GM18868 (cell line): ENCODE data around the gene ADPGK.
"Not testable (repeated sequence)": the region's sequence is repeated elsewhere in the genome, so short reads cannot be mapped to it uniquely, and the experiment has no call there.

Experiments
- ATAC-seq: cut with Tn5 transposase; IDR thresholded peaks from one replicate; pipeline ENCODE4 v1.9.1; 2021; ENCODE audit warnings: mild to moderate bottlenecking, moderate library complexity; ENCODE audit not compliant: unreplicated experiment

The ADPGK gene

DNA sequence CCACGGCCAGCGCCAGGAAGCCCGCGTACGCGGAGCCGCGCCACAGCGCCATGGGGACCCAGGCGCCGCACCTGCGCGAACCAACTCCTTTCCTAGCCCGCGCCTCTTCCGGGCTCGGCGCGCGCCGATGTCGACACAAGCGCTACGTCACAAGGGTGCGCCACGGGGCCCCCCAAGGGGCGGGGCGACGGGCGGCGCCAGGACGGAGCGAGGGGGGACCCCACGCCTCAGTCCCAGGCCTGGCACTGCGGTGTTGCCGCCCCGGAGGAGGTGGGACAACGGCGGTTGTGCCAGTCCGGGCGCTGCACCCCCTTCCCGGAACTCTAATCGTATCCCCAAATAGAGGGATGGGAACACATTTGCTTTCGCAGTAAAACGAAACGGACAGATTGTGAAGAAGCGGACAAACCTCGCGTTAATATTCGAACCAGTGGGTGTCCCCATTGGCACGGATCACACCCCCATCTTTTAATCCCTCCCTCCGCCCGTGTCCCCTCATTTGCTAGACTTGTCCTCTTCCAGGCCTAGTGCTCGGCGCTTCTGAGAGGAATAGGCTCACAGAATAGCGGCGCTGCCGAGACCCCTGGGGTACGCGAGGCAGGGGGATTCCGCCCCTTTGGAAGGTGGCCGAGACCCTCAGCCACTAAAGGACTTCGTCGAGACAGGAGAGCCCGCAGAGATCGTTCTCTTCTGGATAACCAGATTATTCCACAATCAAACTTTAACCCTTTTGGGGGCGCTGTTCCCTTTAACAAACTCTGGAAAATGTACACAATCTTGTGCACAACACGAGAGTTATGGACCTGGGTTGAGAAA, at the start of gene ADPGK:
Gene ADPGK (minus strand): TSS at position 119 of the 816 bp plus-strand sequence. CDS start 67 bp downstream, at position 52.
- peak; percentile 67 for ATAC-seq

DNA sequence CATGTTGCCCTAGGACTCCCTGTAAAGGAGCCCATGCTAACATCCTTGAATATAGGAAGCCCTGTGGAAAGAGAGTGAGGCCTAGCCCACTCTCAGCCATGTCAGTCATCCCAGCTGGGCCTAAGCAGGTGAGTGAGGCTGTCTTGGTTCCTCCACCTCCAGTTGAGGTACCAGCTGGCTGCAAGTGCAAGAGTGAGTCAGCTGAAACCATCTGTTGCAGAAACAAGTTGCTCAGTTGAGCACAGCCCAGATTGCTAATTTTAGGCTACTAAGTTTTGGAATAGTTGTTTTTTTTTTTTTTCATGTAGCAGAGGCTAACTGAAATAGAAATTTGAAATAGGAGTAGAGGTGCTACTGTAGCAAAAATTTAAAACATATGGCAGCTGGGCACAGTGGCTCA, 43.7 kb upstream of the ADPGK start:
- no peak for ATAC-seq

DNA sequence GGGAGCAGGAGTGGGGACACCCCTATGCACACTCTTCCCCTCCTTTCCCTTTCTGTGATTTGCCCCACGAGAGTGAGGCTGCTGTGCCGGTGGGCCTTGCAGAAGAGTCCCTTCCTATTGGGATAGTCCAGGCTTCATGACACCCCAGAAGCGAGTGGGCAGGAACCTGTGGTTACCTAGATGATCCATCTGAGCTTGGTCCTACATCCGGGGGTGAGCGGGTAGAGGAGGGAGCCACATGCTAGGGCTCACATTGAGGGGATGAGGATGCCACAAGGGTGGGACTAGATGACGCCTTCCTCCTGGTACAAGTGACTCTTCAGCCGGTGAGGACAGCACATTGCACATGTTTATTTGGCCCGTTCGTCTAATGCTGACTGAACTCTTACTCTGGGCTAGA, 43.1 kb upstream of the ADPGK start:
- ATAC-seq, result no peak

DNA sequence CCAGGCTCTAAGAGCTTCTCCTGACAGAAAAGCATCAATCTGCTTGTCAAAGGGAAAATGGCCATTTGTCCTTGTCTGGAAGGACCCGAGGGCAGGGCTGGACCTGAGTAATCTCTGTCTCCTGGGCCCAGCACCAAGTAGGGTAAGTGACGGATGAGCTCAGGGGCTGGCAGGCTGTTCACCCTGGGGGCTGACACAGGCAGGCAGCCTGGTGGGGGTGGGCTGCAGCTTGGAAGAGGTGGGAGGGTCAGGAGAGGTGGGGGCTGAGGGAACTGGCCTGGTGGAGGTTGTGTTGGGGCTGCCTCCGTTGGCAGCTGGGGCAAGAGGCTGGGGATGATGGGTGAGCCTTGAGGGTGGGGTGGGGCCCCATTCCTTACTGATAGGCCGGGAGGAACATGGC, 42.3 kb upstream of the ADPGK start:
- no peak for ATAC-seq

DNA sequence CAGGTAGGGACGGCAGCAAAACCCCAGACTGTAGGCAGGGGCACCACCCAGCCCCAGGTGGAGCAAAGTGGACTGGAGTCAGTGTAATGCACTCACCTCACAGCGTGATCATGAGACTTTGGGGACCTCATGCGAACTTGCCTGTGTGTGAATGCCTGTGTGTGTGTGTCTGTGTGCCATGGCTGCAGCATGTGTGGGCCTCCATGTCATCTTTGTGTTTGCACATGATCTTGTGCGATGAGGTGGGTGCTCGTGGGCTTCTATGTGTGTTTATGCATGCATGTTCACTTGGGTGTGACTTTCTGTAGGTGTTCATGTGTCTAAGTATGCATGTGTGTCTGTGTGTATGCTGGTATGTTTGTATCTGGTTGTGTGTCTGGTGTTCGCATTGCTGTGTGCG, 41.2 kb upstream of the ADPGK start:
- no peak for ATAC-seq

DNA sequence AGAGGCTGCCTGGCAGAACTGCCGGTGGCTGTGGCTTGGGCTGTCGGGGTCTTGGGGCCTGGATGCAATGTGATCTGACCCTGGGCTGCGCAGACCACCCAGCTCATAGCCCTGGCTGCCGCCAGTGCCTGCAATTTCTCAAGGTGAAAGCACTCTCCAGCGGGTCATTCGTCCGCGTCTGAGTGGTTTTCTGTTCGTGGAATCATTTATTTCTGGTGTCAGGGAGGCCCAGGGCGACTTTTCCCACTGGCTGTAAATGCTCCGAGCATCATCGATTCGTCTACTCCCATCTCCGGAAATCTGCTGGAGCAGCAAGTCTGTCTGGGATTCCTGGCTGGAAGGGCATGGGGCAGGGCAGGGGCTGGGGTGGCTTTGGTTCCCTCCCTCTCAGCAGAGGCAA, 40.6 kb upstream of the ADPGK start:
- no peak for ATAC-seq

DNA sequence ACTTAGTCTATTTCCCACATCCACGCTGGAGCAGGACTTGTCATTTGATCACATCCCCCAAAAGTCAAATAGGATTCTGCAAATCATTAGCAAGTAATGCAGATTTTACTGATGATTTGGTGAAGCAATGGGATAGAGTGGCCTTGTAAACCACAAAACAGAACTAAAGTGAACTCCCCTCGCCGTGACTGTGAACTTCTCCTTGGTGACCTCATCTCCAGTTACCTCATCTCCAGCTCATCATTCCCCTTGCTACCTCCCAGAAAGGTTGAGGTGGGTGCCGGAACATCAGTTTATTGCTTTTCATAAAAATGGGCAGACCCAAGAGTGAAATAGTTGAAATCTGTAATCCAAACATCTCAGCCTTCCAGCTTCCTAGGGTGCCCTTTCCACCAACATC, 36.7 kb upstream of the ADPGK start:
- ATAC-seq, result no peak

DNA sequence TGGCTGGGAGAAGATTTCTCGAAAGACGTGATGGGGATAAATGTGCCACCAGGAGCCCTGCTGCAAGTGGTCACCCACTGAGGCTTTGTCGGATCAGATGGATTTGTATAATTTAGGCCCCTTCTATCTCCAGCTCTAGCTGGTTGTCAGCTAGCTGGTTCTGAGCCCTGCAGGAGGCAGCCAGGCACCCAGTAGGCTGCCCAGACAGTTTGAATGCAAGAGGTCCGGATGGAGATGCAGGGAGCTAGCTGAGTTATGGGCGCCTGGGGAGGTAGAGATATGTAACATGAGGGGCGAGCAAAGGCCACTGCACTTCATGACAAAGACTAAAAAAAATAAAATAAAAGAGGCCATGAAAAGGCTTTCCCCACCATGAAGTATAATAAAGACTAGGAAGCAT, 35.1 kb upstream of the ADPGK start:
- ATAC-seq, result no peak

DNA sequence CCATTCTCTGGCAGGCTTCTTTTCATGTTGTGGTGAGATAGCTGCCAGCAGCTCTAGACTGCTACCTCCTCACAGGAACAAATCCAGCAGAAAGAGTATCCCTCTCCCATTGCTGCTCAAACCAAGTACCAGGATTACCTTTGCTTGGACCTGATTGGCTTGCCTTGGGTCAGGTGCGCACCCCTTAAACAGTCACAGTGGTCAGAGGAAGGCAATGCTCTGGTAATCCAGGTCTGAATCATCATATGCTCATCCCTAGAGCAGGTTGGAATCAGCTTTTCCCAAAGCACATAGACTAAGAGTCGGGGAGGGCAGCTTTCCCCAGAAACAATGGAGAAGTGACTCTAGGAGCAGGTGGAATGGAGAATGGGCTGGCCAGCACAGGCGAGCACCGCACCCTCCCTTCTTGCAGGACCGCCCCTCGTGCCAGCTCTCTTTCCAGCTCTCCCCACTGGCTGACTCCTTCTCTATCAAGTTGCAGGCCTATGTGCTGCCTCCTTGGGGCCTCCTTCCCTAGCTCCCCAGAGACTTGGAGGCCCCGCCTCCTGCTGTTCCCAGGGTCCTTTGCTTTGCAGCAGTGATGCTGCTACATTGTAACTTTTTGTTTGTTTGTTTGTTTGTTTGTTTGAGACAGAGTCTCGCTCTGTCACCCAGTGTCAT, 29.9 kb upstream of the ADPGK start:
- no peak for ATAC-seq

DNA sequence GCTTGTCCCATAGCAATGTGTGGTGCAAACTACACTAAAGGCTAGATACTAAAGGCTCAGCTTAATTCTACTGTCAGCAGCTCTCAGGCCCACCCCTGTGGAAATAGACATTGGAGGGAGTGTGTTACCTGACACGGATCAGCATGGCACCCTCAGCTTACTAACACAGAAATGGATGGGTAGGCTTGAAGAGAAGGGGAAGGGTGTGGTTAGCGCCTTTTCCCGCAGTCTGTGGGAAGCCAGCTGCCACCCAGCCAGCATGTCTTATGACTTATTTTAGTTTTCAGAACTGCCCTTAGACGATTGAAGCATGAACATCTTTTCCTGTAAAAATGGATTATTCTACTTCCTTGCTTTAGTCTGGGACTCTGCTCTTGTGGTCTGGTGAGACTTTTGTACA, 25.8 kb upstream of the ADPGK start:
- ATAC-seq, result no peak

DNA sequence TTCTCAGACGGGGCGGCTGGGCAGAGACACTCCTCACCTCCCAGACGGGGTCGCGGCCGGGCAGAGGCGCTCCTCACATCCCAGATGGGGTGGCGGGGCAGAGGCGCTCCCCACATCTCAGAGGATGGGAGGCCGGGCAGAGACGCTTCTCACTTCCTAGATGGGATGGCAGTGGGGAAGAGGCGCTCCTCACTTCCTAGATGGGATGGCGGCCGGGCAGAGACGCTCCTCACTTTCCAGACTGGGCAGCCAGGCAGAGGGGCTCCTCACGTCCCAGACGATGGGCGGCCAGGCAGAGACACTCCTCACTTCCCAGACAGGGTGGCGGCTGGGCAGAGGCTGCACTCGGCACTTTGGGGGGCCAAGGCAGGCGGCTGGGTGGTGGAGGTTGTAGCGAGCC, 23.8 kb upstream of the ADPGK start:
- ATAC-seq, result not testable (repeated sequence)

DNA sequence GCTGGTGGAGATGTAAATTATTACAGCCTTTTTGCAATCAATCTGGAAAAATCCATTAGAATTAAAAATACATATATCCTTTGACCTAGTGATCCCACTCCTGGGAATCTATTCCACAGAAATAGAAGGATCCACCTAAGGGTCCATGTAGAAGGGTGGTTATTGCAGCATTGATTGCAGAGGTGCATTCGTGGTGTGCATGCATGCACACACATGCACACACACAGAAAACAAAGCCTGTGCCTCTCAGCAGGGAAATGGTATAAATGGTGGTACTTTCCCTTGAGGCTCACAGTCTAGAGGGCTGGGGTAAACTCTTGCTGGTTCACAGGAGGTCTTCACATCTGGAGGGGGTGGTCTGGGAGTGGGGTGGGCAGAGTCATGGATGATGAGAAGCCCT, 19.4 kb upstream of the ADPGK start:
- ATAC-seq, result no peak

DNA sequence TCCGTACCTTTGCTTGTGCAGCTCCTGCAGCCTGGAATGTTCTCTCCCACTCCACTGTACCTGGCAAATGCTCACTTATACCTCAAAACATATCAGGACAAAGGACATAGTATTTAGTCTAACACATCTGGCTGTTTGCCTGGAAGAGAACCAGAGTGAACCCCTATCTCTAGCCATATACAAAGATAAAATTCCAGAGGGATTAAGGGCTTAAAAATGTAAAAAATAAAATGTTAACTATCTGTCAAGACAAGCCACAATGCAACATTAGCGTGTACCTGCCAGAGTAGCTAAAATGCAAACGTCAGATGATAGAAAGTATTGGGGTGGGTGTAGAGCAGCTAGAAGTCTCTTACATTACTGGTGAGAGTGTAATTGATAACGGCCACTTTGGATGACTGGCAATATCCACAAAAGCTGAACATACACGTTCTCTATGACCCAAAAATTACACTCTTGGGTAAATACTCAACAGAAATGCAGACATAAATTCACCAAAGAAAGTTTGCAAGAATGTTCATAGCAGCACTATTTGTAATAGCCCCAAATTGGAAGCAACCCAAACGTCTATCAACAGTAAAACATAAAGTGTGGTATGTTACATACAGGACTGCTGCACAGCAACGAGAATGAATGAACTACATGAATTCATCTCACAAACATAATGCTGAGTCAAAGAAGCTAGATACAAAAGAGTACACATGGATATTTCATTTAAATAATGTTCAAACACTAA, 18.2 kb upstream of the ADPGK start:
- ATAC-seq, result no peak

DNA sequence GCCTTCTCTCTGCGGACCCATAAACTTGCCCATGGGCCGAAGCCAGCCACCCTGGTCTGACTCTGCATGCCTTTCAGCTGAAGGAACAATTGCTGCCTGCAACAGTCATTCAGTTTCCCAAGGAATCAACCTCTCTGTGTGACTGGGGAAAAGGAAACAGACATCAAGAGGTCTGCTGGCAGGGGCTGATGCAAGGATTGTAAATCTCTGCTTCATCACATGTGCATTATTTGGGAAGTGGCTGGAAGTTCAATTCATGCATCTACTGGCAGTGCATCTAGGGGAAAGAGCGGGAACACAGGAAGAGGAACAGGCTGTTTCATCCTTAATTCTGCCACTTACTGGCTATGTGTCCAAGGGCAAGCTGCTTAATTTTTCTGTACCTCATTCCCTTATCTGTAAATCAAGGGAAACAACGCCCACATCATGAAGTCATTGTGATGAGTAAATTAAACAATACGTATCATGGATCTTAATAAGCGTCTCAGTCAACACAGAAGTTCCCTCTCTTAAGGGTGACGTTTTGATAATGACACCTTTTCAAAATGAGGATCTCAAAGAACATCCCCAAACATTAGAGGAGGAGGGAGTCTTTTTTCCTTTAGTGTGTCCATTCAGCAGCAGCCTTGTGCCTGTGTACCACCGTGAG, 17.4 kb upstream of the ADPGK start:
- no peak for ATAC-seq

DNA sequence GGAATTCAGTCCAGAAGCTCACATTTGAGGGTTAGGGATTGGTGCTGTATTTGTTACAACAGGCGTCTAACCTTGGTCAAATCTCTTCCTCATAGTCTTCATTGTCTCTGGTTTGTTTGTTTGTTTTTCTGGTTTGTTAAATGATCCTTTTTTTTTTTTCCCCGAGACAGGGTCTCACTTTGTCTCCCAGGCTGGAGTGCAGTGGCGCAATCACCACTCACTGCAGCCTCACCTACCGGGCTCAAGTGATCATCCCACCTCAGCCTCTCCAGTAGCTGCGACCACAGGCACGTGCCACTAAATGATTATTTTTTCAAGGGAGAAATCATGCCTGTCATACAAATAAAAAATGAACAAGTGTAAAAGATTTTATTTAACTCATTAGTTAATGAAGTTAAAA, 14.3 kb upstream of the ADPGK start:
- no peak for ATAC-seq

DNA sequence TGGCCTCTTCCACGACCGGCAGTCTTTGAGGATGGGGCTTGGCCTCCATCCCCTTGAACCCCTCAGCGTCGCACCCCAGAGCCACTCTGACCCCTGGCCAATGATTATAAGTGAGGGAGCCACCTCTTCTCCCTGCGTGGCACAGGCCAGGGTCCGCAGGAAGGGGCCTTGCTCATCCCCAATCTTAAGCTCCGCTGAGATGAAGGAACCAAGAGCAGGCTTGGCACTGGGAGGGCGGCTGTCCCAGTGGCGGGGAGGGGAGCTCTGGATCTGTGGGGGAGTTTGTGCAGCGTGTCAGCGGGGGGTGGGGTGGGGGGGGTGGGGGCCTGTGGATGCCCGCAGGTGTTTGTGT, 13.8 kb upstream of the ADPGK start:
- no peak for ATAC-seq

DNA sequence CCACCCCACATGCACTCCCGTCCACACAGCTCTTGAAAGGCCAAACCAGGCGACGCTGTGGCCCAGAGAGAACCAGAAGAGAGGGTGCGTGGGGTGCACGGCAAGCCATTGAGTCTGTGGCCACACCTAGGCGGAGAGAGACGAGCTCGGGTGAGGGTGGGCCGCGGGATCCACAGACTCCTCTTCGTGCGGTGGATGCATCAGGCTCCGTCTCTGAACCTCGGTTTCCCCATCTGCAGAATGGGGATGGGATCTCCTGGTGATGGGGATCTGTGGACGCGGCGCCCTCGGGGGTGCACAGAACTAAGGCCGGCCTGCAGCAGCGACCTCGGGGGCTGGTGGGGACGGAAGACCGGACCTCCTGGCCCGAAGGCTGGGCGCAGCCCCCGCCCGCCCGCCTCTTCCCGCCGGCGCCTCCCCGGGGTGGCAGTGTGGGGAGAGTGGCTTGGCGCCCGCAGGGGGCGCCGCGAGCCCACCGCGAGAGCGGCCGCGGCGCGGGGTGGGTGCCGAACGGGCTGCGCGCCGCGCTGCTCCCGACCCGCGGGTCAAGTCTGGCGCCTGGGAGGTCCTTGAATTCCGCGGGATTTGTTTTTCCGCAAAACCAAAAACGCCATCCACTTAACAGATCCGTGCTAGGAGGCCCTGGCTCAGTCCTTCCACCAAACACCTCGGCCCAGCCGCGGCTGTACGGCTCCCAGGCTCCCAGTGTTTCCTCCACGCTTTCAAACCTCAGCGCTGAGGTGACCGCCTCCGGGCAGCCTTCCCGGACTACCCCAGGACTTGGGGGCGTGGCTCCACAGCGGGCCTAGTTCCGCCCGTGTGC, 13.2 kb upstream of the ADPGK start:
- ATAC-seq, result no peak

DNA sequence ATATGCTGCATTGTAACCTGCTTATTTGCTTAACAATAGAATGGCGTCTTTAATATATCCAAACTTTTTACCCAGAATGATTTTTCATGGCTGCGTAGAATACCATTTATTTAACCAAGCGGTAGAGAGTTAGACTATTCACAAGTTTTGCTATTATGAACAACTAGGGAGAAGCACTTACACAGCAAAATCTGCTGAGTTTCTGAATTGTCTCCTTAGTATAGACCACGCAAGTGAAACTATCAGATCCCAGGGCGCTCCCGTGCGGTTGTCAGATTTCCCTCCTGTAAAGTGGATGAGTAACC, 12.6 kb upstream of the ADPGK start:
- no peak for ATAC-seq

DNA sequence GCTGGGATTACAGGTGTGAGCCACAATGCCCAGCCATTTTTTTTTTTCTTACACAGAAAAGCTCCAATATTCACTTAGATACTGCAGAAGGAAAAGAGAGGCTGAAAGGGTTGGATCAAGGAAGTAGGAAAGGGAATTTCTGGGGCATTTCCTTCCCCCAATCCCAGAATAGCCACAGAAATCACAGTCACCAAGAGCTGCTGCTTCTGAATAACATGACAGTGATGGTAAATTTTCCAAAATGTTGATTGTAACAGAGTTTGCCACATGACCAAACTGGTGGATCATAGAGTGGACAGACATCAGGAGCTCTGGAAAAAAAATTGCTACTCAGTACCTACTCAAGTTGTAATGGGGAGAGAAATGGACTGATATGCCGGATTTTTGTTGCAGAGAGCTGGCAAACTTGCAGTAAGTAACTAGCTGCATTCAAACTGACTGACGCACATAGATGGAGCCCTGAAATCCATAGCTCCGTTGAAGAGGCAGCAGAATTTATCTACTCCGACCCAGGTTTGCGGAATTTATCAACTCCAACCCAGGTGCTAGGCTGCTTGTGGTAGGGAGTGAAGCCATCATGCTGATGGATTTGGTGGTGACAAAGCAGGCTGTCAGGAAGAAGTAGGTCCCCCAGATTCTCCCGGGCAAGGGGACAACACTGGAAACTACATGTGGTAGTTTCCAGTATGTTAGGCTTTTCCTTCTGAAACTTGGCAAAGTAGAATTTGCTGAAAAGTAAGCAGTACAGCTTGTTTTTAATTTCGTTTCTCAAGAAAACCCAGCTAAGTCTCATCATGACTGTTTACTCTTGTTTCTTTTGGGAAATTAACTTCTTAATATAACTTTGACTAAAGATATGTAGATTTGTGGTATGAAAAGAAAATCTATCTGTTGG, 10.5 kb upstream of the ADPGK start:
- ATAC-seq, result no peak

DNA sequence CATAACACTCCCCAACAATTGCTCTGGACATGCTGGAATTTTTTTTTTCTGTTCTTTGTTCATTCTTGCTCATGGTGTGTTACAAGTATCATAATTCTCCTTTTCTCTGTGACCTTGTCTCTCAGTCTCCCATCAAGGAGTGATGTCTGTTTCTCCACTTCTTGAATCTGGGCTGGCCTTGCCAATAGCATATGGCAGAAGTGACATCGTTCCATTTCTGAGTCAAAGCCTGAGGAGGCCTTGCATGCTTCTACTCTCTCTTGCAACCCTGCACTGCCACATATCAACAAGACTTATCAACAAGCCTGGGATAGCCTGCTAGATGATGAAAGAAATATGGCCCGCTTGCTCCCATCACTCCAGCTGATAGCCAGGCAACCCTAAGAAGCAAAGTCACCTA, 8.9 kb upstream of the ADPGK start:
- no peak for ATAC-seq
